Measurements from ENCODE around the gene MAGI2. TPM values are rescaled to one million over a fixed set of nuclear protein-coding genes. Genes with fewer than 3 reads are reported as not detected.

Gene MAGI2
- total and polyA plus RNA-seq, 2 experiments from 2014 or later = 16.8 to 24.7 TPM

DNA sequence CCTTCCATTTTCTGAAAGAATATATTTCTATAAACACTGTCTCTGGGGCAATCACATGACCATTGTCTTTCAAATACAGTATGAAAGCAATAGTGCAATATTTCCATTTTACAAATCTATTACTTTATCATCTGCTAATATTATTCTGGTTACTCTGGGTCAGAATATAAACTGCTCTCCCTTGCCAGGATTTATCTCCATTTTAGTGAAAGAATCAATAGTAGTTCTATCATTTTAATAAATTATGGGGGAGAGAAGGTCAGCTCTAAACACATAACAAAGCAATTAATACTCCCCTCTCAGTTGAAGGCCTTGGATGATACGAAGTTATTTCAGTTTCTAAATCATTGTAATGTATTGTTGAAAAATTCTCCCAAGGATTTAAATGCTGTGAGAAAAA lies 608.3 kb downstream of the MAGI2 start:
- Histone ChIP-seq H3K27ac (no peak overlapping the region), H3K27me3 (no peaks in the 10 kb centered on the region), H3K4me3 (no peak overlapping the region), H3K36me3 (no peaks in the 10 kb centered on the region), H3K4me1 (ENCODE audit: low read depth) (peaks cover 4% of the 10 kb centered on the region), H3K9me3 (ENCODE audit: low read depth) (no peaks in the 10 kb centered on the region)
- no peak for DNase-seq (ENCODE audit: low read depth in 1 of 2, low spot score in 1 of 2)
- TF ChIP-seq, protein P1, sequence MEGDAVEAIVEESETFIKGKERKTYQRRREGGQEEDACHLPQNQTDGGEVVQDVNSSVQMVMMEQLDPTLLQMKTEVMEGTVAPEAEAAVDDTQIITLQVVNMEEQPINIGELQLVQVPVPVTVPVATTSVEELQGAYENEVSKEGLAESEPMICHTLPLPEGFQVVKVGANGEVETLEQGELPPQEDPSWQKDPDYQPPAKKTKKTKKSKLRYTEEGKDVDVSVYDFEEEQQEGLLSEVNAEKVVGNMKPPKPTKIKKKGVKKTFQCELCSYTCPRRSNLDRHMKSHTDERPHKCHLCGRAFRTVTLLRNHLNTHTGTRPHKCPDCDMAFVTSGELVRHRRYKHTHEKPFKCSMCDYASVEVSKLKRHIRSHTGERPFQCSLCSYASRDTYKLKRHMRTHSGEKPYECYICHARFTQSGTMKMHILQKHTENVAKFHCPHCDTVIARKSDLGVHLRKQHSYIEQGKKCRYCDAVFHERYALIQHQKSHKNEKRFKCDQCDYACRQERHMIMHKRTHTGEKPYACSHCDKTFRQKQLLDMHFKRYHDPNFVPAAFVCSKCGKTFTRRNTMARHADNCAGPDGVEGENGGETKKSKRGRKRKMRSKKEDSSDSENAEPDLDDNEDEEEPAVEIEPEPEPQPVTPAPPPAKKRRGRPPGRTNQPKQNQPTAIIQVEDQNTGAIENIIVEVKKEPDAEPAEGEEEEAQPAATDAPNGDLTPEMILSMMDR (IDR thresholded peaks at IDR 0.05; ENCODE audit: low read depth, low read length) = no peak

DNA sequence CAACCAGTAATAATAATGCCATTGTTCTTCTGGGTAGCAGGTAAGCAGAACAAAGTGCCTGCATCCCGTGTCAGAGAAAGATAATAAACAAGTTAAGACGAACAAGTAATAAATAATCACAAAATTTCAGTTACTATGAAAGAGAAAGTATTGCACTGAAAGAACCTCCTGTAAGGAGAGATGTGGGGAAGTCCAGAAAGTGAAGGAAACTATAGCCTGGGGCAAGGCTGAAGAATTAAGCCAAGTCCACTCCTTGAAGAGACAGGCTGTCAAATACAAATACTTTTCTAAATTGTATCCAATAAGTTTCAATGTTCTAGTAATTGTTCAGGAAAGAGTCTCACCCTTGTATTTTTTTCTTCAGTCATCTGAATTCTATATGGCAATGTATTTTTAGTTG lies 611.4 kb downstream of the MAGI2 start:
- no peaks in the 10 kb centered on the region for H3K4me1 ChIP-seq (ENCODE audit: low read depth)
- no peaks in the 10 kb centered on the region for H3K9me3 ChIP-seq (ENCODE audit: low read depth)
- no peaks in the 10 kb centered on the region for H3K36me3 ChIP-seq
- DNase-seq (ENCODE audit: low read depth in 1 of 2, low spot score in 1 of 2) = no peak
- H3K4me3 ChIP-seq = no peak overlapping the region
- TF ChIP-seq, protein P1 (IDR thresholded peaks at IDR 0.05; ENCODE audit: low read depth, low read length) = no peak
- H3K27ac ChIP-seq = no peak overlapping the region
- no peaks in the 10 kb centered on the region for H3K27me3 ChIP-seq

DNA sequence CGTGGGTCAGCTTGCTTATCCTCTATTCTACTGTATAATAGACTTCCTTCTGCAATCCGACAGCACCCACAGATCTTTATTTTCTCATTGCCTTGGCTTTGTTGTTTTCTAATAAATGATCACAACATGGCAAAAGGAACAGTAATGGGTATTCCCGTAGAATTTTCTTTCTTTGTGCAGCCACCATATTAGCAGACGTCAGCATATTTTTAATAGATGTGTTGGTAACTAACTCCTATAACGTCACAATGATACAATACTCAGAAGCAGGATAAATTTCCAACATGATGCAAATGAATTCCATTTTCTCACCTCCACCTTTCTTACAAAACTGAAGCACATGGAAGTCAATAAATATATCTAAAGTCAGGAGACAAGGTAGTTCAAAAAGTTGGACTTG lies 617.6 kb downstream of the MAGI2 start:
- H3K27ac ChIP-seq = no peak overlapping the region
- no peaks in the 10 kb centered on the region for H3K27me3 ChIP-seq
- no peak for DNase-seq (ENCODE audit: low read depth in 1 of 2, low spot score in 1 of 2)
- no peaks in the 10 kb centered on the region for H3K36me3 ChIP-seq
- TF ChIP-seq, protein P1 (IDR thresholded peaks at IDR 0.05; ENCODE audit: low read depth, low read length) = no peak
- no peaks in the 10 kb centered on the region for H3K4me1 ChIP-seq (ENCODE audit: low read depth)
- H3K4me3 ChIP-seq = no peak overlapping the region
- no peaks in the 10 kb centered on the region for H3K9me3 ChIP-seq (ENCODE audit: low read depth)

DNA sequence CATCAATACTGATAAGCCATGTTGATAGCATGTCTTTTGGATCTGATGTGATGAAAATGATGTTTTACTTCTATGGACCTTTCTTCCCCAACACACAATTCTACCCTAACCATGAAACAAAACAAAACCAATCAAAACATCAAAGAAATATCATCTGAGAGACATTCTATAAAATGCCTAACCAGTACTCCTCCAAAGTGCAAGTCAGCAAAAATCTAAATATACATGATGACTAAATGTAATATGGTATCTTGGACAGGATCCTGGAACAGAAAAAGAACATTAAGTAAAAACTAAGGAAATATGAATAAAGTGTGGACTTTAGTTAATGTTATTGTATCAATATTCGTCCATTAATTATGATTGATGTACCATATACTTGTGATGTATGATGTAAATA lies 625.1 kb downstream of the MAGI2 start:
- no peaks in the 10 kb centered on the region for H3K36me3 ChIP-seq
- H3K27me3 ChIP-seq = no peaks in the 10 kb centered on the region
- no peaks in the 10 kb centered on the region for H3K4me1 ChIP-seq (ENCODE audit: low read depth)
- no peaks in the 10 kb centered on the region for H3K9me3 ChIP-seq (ENCODE audit: low read depth)
- DNase-seq (ENCODE audit: low read depth in 1 of 2, low spot score in 1 of 2) = no peak
- TF ChIP-seq, protein P1 (IDR thresholded peaks at IDR 0.05; ENCODE audit: low read depth, low read length) = no peak
- no peak overlapping the region for H3K4me3 ChIP-seq
- H3K27ac ChIP-seq = no peak overlapping the region

DNA sequence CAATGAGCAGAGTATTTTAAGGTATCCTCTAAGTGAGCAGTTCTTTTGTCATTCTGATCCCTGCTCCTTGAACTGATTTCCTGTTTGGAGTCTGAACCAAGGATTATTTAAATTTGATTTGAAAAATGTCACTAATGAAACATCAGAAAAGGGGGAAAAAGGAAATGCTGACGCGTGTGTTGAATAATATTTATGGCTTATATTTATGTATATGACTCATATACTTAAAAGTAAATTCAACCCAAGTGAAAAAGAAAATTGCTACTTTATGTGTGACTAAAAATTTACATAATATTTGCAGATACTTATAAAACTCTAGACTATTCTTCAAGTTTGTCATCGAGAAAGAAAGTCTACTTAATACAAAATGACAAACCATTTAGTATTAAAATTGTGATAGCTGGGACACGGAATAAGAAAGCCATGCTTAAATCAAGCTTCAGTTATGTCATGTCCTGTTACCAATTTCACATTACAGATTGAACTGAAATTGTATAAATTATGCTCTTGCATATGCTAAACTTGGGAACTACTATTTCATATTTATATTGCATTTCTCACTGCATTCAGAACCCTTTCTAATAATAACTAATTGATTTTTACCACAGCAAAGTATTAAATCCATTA lies 649.9 kb downstream of the MAGI2 start:
- Histone ChIP-seq H3K27ac (no peak overlapping the region), H3K9me3 (ENCODE audit: low read depth) (no peaks in the 10 kb centered on the region), H3K27me3 (no peaks in the 10 kb centered on the region), H3K4me3 (no peak overlapping the region), H3K4me1 (ENCODE audit: low read depth) (no peaks in the 10 kb centered on the region), H3K36me3 (no peaks in the 10 kb centered on the region)
- DNase-seq (ENCODE audit: low read depth in 1 of 2, low spot score in 1 of 2) = no peak
- TF ChIP-seq, protein P1 (IDR thresholded peaks at IDR 0.05; ENCODE audit: low read depth, low read length) = no peak

Measured in cardiac muscle cell (in vitro differentiated cells and primary cell).